Measurements from ENCODE around the gene GRM7. TPM values are rescaled to one million over a fixed set of nuclear protein-coding genes. Genes with fewer than 3 reads are reported as not detected.

GRM7 gene
- total RNA-seq, 1 donor from 2014 or later: 9.9 TPM

GRCh38 chr3:7428206-7428718 is 567.3 kb downstream of the GRM7 start:
- H3K9me3 Mint-ChIP-seq: peaks cover 4% of the 10 kb centered on the region
- no peaks in the 10 kb centered on the region for H3K27me3 Mint-ChIP-seq
- no peak overlapping the region for H3K27ac Mint-ChIP-seq
- H3K4me3 Mint-ChIP-seq: no peak overlapping the region
- DNase-seq (ENCODE audit: extremely low spot score, unreplicated experiment): no peak
- H3K36me3 Mint-ChIP-seq: no peaks in the 10 kb centered on the region
- TF ChIP-seq CTCF (conservative IDR thresholded peaks at IDR 0.05): no peak
- H3K4me1 Mint-ChIP-seq (ENCODE audit: unreplicated experiment): peaks cover 5% of the 10 kb centered on the region

- DNase-seq (ENCODE audit: extremely low spot score, unreplicated experiment): no peak
- no peak for TF ChIP-seq CTCF (conservative IDR thresholded peaks at IDR 0.05)
- peaks cover 5% of the 10 kb centered on the region for H3K4me1 Mint-ChIP-seq (ENCODE audit: unreplicated experiment)
- no peaks in the 10 kb centered on the region for H3K27me3 Mint-ChIP-seq
- no peaks in the 10 kb centered on the region for H3K36me3 Mint-ChIP-seq
- no peak overlapping the region for H3K4me3 Mint-ChIP-seq
- H3K27ac Mint-ChIP-seq: no peak overlapping the region
- H3K9me3 Mint-ChIP-seq: peaks cover 4% of the 10 kb centered on the region
Observed at GRCh38 chr3:7432610-7433009, 571.7 kb downstream of the GRM7 start.

- Mint-ChIP-seq H3K4me3 (no peak overlapping the region), H3K27ac (no peak overlapping the region), H3K27me3 (no peaks in the 10 kb centered on the region), H3K4me1 (ENCODE audit: unreplicated experiment) (peaks cover 3% of the 10 kb centered on the region), H3K36me3 (no peaks in the 10 kb centered on the region), H3K9me3 (peaks cover 4% of the 10 kb centered on the region)
- no peak for DNase-seq (ENCODE audit: extremely low spot score, unreplicated experiment)
- TF ChIP-seq CTCF (conservative IDR thresholded peaks at IDR 0.05): no peak
Observed at GRCh38 chr3:7433073-7433472, 572.2 kb downstream of the GRM7 start.

GRCh38 chr3:7436542-7436941 is 575.6 kb downstream of the GRM7 start:
- H3K9me3 Mint-ChIP-seq: peaks cover 4% of the 10 kb centered on the region
- H3K4me1 Mint-ChIP-seq (ENCODE audit: unreplicated experiment): no peaks in the 10 kb centered on the region
- H3K36me3 Mint-ChIP-seq: no peaks in the 10 kb centered on the region
- no peaks in the 10 kb centered on the region for H3K27me3 Mint-ChIP-seq
- no peak for TF ChIP-seq CTCF (conservative IDR thresholded peaks at IDR 0.05)
- no peak for DNase-seq (ENCODE audit: extremely low spot score, unreplicated experiment)
- H3K27ac Mint-ChIP-seq: no peak overlapping the region
- H3K4me3 Mint-ChIP-seq: no peak overlapping the region

GRCh38 chr3:7437231-7437630 is 576.3 kb downstream of the GRM7 start:
- no peak for DNase-seq (ENCODE audit: extremely low spot score, unreplicated experiment)
- H3K4me3 Mint-ChIP-seq: no peak overlapping the region
- TF ChIP-seq CTCF (conservative IDR thresholded peaks at IDR 0.05): no peak
- H3K9me3 Mint-ChIP-seq: peaks cover 4% of the 10 kb centered on the region
- H3K27ac Mint-ChIP-seq: no peak overlapping the region
- no peaks in the 10 kb centered on the region for H3K27me3 Mint-ChIP-seq
- H3K36me3 Mint-ChIP-seq: no peaks in the 10 kb centered on the region
- H3K4me1 Mint-ChIP-seq (ENCODE audit: unreplicated experiment): no peaks in the 10 kb centered on the region
